IMR-90 (cell line): Measurements from ENCODE around the gene TTLL7. TPM values are rescaled to one million over a fixed set of nuclear protein-coding genes. Genes with fewer than 3 reads are reported as not detected.

ENCODE experiments used
- ATAC-seq: fragments of 200-7000 bp; cut with Tn5 transposase; 2 replicates; pipeline ENCODE4 v1.9.1; 2020; ENCODE audit warnings: low read depth, mild to moderate bottlenecking, moderate library complexity
- BruUV-seq: library from RNA; stranded (reverse); fragments of 400-500 nt; replicated peaks from 2 replicates; lab custom pipeline; 2021; lab: Mats Ljungman, UMichigan
- CTCF ChIA-PET: fragments of 300-600 bp; formaldehyde crosslinking; extraction: SDS; loops from one replicate; lab custom pipeline; 2021; ENCODE audit warnings: antibody characterized with exemption; lab: Yijun Ruan, JAX
- POLR2A ChIA-PET: fragments of 300-600 bp; sonication (Branson Sonifier 250); formaldehyde crosslinking; loops from one replicate; lab custom pipeline; 2022; ENCODE audit warnings: antibody characterized with exemption; ENCODE audit not compliant: unreplicated experiment; lab: Charles Lee
- DNase-seq: peaks from one replicate; pipeline ENCODE4 v3.0.0; 2013
- H2AFZ ChIP-seq: replicated peaks from 2 replicates; pipeline ENCODE3; 2013; ENCODE audit warnings: low read length, mild to moderate bottlenecking; ENCODE audit not compliant: poor library complexity
- H2AK5ac ChIP-seq: 2 replicates; pipeline ENCODE4 v1.6.1; 2013; ENCODE audit warnings: low read depth, low read length, inconsistent platforms
- H2AK9ac ChIP-seq: replicated peaks from 2 replicates; pipeline ENCODE3; 2013; ENCODE audit warnings: mild to moderate bottlenecking, low read depth, low read length, moderate library complexity; ENCODE audit not compliant: poor library complexity
- H2BK120ac ChIP-seq: 2 replicates; pipeline ENCODE4 v1.6.1; 2013; ENCODE audit warnings: low read depth, low read length, inconsistent platforms
- H2BK15ac ChIP-seq: 3 replicates; pipeline ENCODE4 v1.6.1; 2013; ENCODE audit warnings: low read depth, low read length, inconsistent platforms
- H2BK20ac ChIP-seq: 2 replicates; pipeline ENCODE4 v1.6.1; 2013; ENCODE audit warnings: low read depth, mild to moderate bottlenecking, inconsistent platforms, low read length, moderate library complexity
- H2BK5ac ChIP-seq: 2 replicates; pipeline ENCODE4 v1.6.1; 2013; ENCODE audit warnings: mild to moderate bottlenecking, low read depth, low read length, inconsistent platforms; ENCODE audit not compliant: poor library complexity, severe bottlenecking
- H3K14ac ChIP-seq: replicated peaks from 2 replicates; pipeline ENCODE4 v1.6.1; 2013; ENCODE audit warnings: low read depth, low read length, inconsistent platforms
- H3K18ac ChIP-seq: 2 replicates; pipeline ENCODE4 v1.6.1; 2013; ENCODE audit warnings: low read depth, low read length, control low read depth
- H3K23ac ChIP-seq: 2 replicates; pipeline ENCODE4 v1.6.1; 2013; ENCODE audit warnings: low read depth, low read length, inconsistent platforms
- H3K27ac ChIP-seq: 2 replicates; pipeline ENCODE4 v1.5.1; 2013; ENCODE audit warnings: mild to moderate bottlenecking, control low read depth, low read length; ENCODE audit not compliant: insufficient read depth
- H3K27me3 ChIP-seq: 2 replicates; pipeline ENCODE4 v1.6.1; 2013; ENCODE audit warnings: low read length; ENCODE audit not compliant: control insufficient read depth, insufficient read depth
- H3K36me3 ChIP-seq: 2 replicates; pipeline ENCODE4 v1.6.1; 2013; ENCODE audit warnings: low read length, mixed read lengths; ENCODE audit not compliant: control insufficient read depth, insufficient read depth
- H3K4ac ChIP-seq: 2 replicates; pipeline ENCODE4 v1.6.1; 2013; ENCODE audit warnings: low read depth, low read length, inconsistent platforms
- H3K4me1 ChIP-seq: 2 replicates; pipeline ENCODE4 v1.6.1; 2013; ENCODE audit warnings: low read length, mixed read lengths; ENCODE audit not compliant: control insufficient read depth, insufficient read depth
- H3K4me2 ChIP-seq: 2 replicates; pipeline ENCODE4 v1.6.1; 2013; ENCODE audit warnings: low read depth, mild to moderate bottlenecking, control low read depth, low read length, moderate library complexity
- H3K4me3 ChIP-seq: 2 replicates; pipeline ENCODE4 v1.5.1; 2013; ENCODE audit warnings: low read depth, mild to moderate bottlenecking, control low read depth, low read length, moderate library complexity; ENCODE audit not compliant: insufficient read depth
- H3K56ac ChIP-seq: 2 replicates; pipeline ENCODE4 v1.6.1; 2013; ENCODE audit warnings: low read length, inconsistent platforms; ENCODE audit not compliant: insufficient read depth; ENCODE audit errors: extremely low read depth
- H3K79me1 ChIP-seq, 2 experiments: 2 replicates each; pipeline ENCODE4 v1.6.1; 2013; ENCODE audit warnings: low read length in 2 of 2, inconsistent platforms in 1 of 2, low read depth in 1 of 2
- H3K9ac ChIP-seq: 2 replicates; pipeline ENCODE4 v1.6.1; 2013; ENCODE audit warnings: low read depth, low read length, control low read depth
- H3K9me1 ChIP-seq: 2 replicates; pipeline ENCODE4 v1.6.1; 2013; ENCODE audit warnings: low read length, inconsistent platforms; ENCODE audit not compliant: insufficient read depth
- H3K9me3 ChIP-seq: 2 replicates; pipeline ENCODE4 v1.6.1; 2013; ENCODE audit warnings: low read length; ENCODE audit not compliant: control insufficient read depth, insufficient read depth
- H4K20me1 ChIP-seq: 2 replicates; pipeline ENCODE4 v1.6.1; 2013; ENCODE audit warnings: low read length, inconsistent platforms; ENCODE audit not compliant: insufficient read depth
- H4K5ac ChIP-seq: 2 replicates; pipeline ENCODE4 v1.6.1; 2013; ENCODE audit warnings: mild to moderate bottlenecking, low read depth, low read length, control low read depth
- H4K8ac ChIP-seq, 2 experiments: 2 replicates each; pipeline ENCODE4 v1.6.1; 2013; ENCODE audit warnings: low read depth in 2 of 2, low read length in 2 of 2, control low read depth in 1 of 2, inconsistent platforms in 1 of 2
- H4K91ac ChIP-seq: 2 replicates; pipeline ENCODE4 v1.6.1; 2013; ENCODE audit warnings: low read depth, low read length, inconsistent platforms; ENCODE audit not compliant: insufficient read depth
- CEBPB ChIP-seq: IDR thresholded peaks from 2 replicates; pipeline ENCODE4 v1.6.1; 2012; ENCODE audit warnings: low read depth, low read length, improper control_type of control experiment
- MAFK ChIP-seq: IDR thresholded peaks from 2 replicates; pipeline ENCODE4 v1.6.1; 2012; ENCODE audit warnings: low read depth, low read length, improper control_type of control experiment
- POLR2A ChIP-seq: IDR thresholded peaks from 2 replicates; pipeline ENCODE4 v1.6.1; 2012; ENCODE audit warnings: mild to moderate bottlenecking, low read depth, low read length
- WGBS, 2 experiments: methylation state at CpG; one replicate each; pipeline versions ENCODE4 v1.1.5 to v1.1.7; 2013; ENCODE audit warnings: missing lambda C conversion rate in 2 of 2; ENCODE audit not compliant: insufficient read length in 1 of 2; ENCODE audit errors: extremely low coverage in 2 of 2; 5-methylcytosine and 5-hydroxymethylcytosine counted together
- dilution Hi-C: fragments of 300-500 bp; cut with HindIII; formaldehyde crosslinking; loops from one replicate; pipeline ENCODE4 v1.14.3; 2018; ENCODE audit warnings: low sequenced_read_pairs; ENCODE audit not compliant: unreplicated experiment
- in situ Hi-C: fragments of 300-500 bp; cut with MboI; formaldehyde crosslinking; loops from 3 replicates; pipeline ENCODE4 v1.14.3; 2019; ENCODE audit warnings: low sequenced_read_pairs, inconsistent platforms, mixed read lengths
- intact Hi-C: fragments of 100-400 bp; cut with micrococcal nuclease; formaldehyde crosslinking; loops from 2 replicates; pipeline ENCODE4 v1.10.0; 2022
- polyA plus RNA-seq, 3 experiments: library from polyadenylated mRNA; depleted of rRNA; stranded (reverse); fragments of >200 nt; gene quantifications; 2 replicates each; pipeline ENCODE4 v1.2.3, GENCODE V29; 2012; ENCODE audit warnings: low replicate concordance in 1 of 3
- total RNA-seq: library from RNA; depleted of rRNA; stranded (reverse); fragments of >200 nt; gene quantifications from 2 replicates; pipeline ENCODE4 v1.2.3, GENCODE V29; 2012

Gene TTLL7
- total and polyA plus RNA-seq, 2 of the 4 experiments (the other 2 are of a cell fraction): 5.7 to 8.1 TPM

DNA sequence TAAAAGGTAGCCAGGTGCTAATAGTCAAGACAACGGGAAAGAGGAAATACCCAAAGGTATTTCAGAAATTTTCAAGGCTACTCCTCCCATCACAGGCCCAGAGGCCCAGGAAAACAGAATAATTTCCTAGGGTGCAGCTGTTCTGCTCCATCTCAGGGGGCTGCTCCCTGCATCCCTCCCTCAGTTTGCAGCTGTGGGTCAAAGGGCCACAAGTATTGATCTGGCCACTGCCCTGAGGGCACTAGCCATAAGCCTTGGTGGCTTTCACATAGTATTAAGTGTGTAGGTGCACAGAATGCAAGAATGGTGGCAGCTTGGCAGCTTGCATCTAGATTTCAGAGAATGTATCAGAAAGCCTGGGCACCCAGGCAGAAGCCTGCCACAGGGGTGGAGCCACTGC lies 179.5 kb downstream of the TTLL7 start:
- Histone ChIP-seq H4K5ac (no peak overlapping the region), H4K20me1 (no peaks in the 10 kb centered on the region), H3K79me1 (no peaks in the 10 kb centered on the region), H3K4me1 (no peaks in the 10 kb centered on the region), H2BK15ac (no peak overlapping the region), H3K23ac (no peak overlapping the region), H2BK5ac (no peak overlapping the region), H3K4me2 (no peak overlapping the region), H3K18ac (no peak overlapping the region), H4K8ac (no peak overlapping the region), H3K4ac (no peak overlapping the region), H3K9ac (no peak overlapping the region), H3K27me3 (no peaks in the 10 kb centered on the region), H3K27ac (no peak overlapping the region), H2AK9ac (no peak overlapping the region), H2AK5ac (no peak overlapping the region), H4K91ac (no peak overlapping the region), H3K56ac (no peak overlapping the region), H3K9me3 (no peaks in the 10 kb centered on the region), H3K4me3 (no peak overlapping the region), H2BK120ac (no peak overlapping the region), H3K36me3 (no peaks in the 10 kb centered on the region), H2AFZ (no peak overlapping the region), H3K14ac (no peak overlapping the region), H3K9me1 (no peaks in the 10 kb centered on the region), H2BK20ac (no peak overlapping the region)
- CTCF ChIA-PET: no interaction called here
- ATAC-seq: no peak
- no peak for DNase-seq
- in situ Hi-C loops (no loop called here), dilution Hi-C loops (no loop called here), intact Hi-C loops (no loop called here)
- no TSS peak for BruUV-seq
- WGBS, 2 experiments: no CpG with 5 or more reads among the region's 1 CpG
- POLR2A ChIA-PET: no interaction called here
- TF ChIP-seq POLR2A: no peak
- no peak for TF ChIP-seq CEBPB
- TF ChIP-seq MAFK: no peak
